ENCODE results near the gene ADH4. TPM values are rescaled to one million over a fixed set of nuclear protein-coding genes. Genes with fewer than 3 reads are reported as not detected.
"Not testable (repeated sequence)": the region's sequence is repeated elsewhere in the genome, so short reads cannot be mapped to it uniquely, and the experiment has no call there.

Gene ADH4
- polyA plus RNA-seq, 4 donors, result 0.43 to 1.4 (median 0.92) TPM

GRCh38 chr4:99084595-99084994, 59.5 kb downstream of the ADH4 start:
- no peak for DNase-seq (ENCODE audit: low read depth in 4 of 4, low spot score in 2 of 4)

GRCh38 chr4:99082192-99082591, 61.9 kb downstream of the ADH4 start:
- DNase-seq (ENCODE audit: low read depth in 4 of 4, low spot score in 2 of 4), result no peak

GRCh38 chr4:99080869-99081268, 63.2 kb downstream of the ADH4 start:
- DNase-seq (ENCODE audit: low read depth in 4 of 4, low spot score in 2 of 4), result not testable (repeated sequence)

- no peak for DNase-seq (ENCODE audit: low read depth in 4 of 4, low spot score in 2 of 4)
These were observed 64.3 kb downstream of the ADH4 start for GRCh38 chr4:99079625-99080295.

- DNase-seq (ENCODE audit: low read depth in 4 of 4, low spot score in 2 of 4), result no peak
These were observed 65.0 kb downstream of the ADH4 start for GRCh38 chr4:99078931-99079624.

- no peak for DNase-seq (ENCODE audit: low read depth in 4 of 4, low spot score in 2 of 4)
These were observed 65.8 kb downstream of the ADH4 start for GRCh38 chr4:99078336-99078735.

GRCh38 chr4:99077177-99077576, 66.9 kb downstream of the ADH4 start:
- DNase-seq (ENCODE audit: low read depth in 4 of 4, low spot score in 2 of 4), result no peak

- no peak for DNase-seq (ENCODE audit: low read depth in 4 of 4, low spot score in 2 of 4)
These were observed 67.7 kb downstream of the ADH4 start for GRCh38 chr4:99076292-99076976.

GRCh38 chr4:99074816-99075215, 69.3 kb downstream of the ADH4 start:
- DNase-seq (ENCODE audit: low read depth in 4 of 4, low spot score in 2 of 4), result no peak

Other genes with a start within 250 kb of the ADH4 start
- gene EIF4E, start 215.2 kb downstream of the ADH4 start, polyA plus RNA-seq (ENCODE audit: insufficient read length in 4 of 4), result 100 to 1,000 TPM; 108 to 150 (median 123) TPM
- 10 to 100 TPM; 60.3 to 74.4 (median 67.2) TPM for gene METAP1, start 148.6 kb downstream of the ADH4 start, polyA plus RNA-seq (ENCODE audit: insufficient read length in 4 of 4)
- gene ADH5, start 55.5 kb downstream of the ADH4 start, polyA plus RNA-seq (ENCODE audit: insufficient read length in 4 of 4), result 100 to 1,000 TPM; 231 to 314 (median 236) TPM
- gene ADH6, start 74.9 kb upstream of the ADH4 start, polyA plus RNA-seq (ENCODE audit: insufficient read length in 4 of 4), result 10 to 100 TPM; 16.0 to 34.3 (median 28.4) TPM
- gene ADH1A, start 146.7 kb upstream of the ADH4 start, polyA plus RNA-seq (ENCODE audit: insufficient read length in 4 of 4), result 1 to 10 TPM in 2 of 4 donors, under 1 TPM in 2; 0.11 to 5.3 (median 1.2) TPM
- 10 to 100 TPM; 19.9 to 28.9 (median 23.2) TPM for gene ADH1B, start 177.1 kb upstream of the ADH4 start, polyA plus RNA-seq (ENCODE audit: insufficient read length in 4 of 4)
- gene ADH1C, start 208.4 kb upstream of the ADH4 start, polyA plus RNA-seq (ENCODE audit: insufficient read length in 4 of 4), result 100 to 1,000 TPM in 3 of 4 donors, 10 to 100 TPM in 1; 86.3 to 149 (median 117) TPM